Measurements from ENCODE around the gene TADA2B.

- TF ChIP-seq, protein P1, sequence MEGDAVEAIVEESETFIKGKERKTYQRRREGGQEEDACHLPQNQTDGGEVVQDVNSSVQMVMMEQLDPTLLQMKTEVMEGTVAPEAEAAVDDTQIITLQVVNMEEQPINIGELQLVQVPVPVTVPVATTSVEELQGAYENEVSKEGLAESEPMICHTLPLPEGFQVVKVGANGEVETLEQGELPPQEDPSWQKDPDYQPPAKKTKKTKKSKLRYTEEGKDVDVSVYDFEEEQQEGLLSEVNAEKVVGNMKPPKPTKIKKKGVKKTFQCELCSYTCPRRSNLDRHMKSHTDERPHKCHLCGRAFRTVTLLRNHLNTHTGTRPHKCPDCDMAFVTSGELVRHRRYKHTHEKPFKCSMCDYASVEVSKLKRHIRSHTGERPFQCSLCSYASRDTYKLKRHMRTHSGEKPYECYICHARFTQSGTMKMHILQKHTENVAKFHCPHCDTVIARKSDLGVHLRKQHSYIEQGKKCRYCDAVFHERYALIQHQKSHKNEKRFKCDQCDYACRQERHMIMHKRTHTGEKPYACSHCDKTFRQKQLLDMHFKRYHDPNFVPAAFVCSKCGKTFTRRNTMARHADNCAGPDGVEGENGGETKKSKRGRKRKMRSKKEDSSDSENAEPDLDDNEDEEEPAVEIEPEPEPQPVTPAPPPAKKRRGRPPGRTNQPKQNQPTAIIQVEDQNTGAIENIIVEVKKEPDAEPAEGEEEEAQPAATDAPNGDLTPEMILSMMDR (IDR thresholded peaks at IDR 0.05; ENCODE audit: low read depth, low read length, missing input control) = no peak
- no peak for TF ChIP-seq TAF1 (conservative IDR thresholded peaks at IDR 0.05)
- TF ChIP-seq JUND (IDR thresholded peaks at IDR 0.05) = no peak
- TF ChIP-seq ZBTB33 (IDR thresholded peaks at IDR 0.05) = no peak
- no peak for TF ChIP-seq YY1 (IDR thresholded peaks at IDR 0.05)
- no peak for TF ChIP-seq RAD21 (IDR thresholded peaks at IDR 0.05)
- TF ChIP-seq MAX (IDR thresholded peaks at IDR 0.05) = no peak
- no peak for TF ChIP-seq SP1 (IDR thresholded peaks at IDR 0.05)
- TF ChIP-seq, protein P2, sequence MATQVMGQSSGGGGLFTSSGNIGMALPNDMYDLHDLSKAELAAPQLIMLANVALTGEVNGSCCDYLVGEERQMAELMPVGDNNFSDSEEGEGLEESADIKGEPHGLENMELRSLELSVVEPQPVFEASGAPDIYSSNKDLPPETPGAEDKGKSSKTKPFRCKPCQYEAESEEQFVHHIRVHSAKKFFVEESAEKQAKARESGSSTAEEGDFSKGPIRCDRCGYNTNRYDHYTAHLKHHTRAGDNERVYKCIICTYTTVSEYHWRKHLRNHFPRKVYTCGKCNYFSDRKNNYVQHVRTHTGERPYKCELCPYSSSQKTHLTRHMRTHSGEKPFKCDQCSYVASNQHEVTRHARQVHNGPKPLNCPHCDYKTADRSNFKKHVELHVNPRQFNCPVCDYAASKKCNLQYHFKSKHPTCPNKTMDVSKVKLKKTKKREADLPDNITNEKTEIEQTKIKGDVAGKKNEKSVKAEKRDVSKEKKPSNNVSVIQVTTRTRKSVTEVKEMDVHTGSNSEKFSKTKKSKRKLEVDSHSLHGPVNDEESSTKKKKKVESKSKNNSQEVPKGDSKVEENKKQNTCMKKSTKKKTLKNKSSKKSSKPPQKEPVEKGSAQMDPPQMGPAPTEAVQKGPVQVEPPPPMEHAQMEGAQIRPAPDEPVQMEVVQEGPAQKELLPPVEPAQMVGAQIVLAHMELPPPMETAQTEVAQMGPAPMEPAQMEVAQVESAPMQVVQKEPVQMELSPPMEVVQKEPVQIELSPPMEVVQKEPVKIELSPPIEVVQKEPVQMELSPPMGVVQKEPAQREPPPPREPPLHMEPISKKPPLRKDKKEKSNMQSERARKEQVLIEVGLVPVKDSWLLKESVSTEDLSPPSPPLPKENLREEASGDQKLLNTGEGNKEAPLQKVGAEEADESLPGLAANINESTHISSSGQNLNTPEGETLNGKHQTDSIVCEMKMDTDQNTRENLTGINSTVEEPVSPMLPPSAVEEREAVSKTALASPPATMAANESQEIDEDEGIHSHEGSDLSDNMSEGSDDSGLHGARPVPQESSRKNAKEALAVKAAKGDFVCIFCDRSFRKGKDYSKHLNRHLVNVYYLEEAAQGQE (IDR thresholded peaks at IDR 0.05) = no peak
- no peak for TF ChIP-seq RXRA (IDR thresholded peaks at IDR 0.05)
- TF ChIP-seq GABPA (IDR thresholded peaks at IDR 0.05 in 1 of 2, conservative IDR thresholded peaks at IDR 0.05 in 1 of 2) = no peak
- no peak for TF ChIP-seq ATF3 (IDR thresholded peaks at IDR 0.05)
Observed at GRCh38 chr4:6996481-6996880, 46.7 kb upstream of the TADA2B start.
